Neural progenitor cell (in vitro differentiated cells): Measurements from ENCODE around the gene TMIE. TPM values are rescaled to one million over a fixed set of nuclear protein-coding genes. Genes with fewer than 3 reads are reported as not detected.
"Not testable (repeated sequence)": the region's sequence is repeated elsewhere in the genome, so short reads cannot be mapped to it uniquely, and the experiment has no call there.

Source experiments
- DNase-seq: peaks from one replicate; pipeline ENCODE4 v3.0.0-alpha.2; 2016; ENCODE audit warnings: low spot score
- H2AFZ ChIP-seq: fragments of 200-600 bp; sonication (generic); replicated peaks from 2 replicates; pipeline ENCODE4 v1.6.1; 2016; ENCODE audit warnings: antibody characterized with exemption
- H3F3A ChIP-seq: fragments of 200-600 bp; sonication (generic); 2 replicates; pipeline ENCODE4 v1.6.1; 2016; ENCODE audit warnings: antibody characterized with exemption, low read depth
- H3K27ac ChIP-seq: fragments of 200-600 bp; sonication (generic); 2 replicates; pipeline ENCODE4 v1.5.1; 2016; ENCODE audit warnings: mild to moderate bottlenecking
- H3K27me3 ChIP-seq: fragments of 200-600 bp; sonication (generic); 2 replicates; pipeline ENCODE4 v1.6.1; 2016; ENCODE audit warnings: mild to moderate bottlenecking, moderate library complexity
- H3K36me3 ChIP-seq: fragments of 200-600 bp; sonication (generic); 2 replicates; pipeline ENCODE4 v1.5.1; 2016
- H3K4me1 ChIP-seq: fragments of 200-600 bp; sonication (generic); 2 replicates; pipeline ENCODE4 v1.6.1; 2016; ENCODE audit warnings: mixed run types
- H3K4me2 ChIP-seq: fragments of 200-600 bp; sonication (generic); 2 replicates; pipeline ENCODE4 v1.6.1; 2016
- H3K4me3 ChIP-seq: fragments of 200-600 bp; sonication (generic); 2 replicates; pipeline ENCODE4 v1.5.1; 2016
- H3K79me2 ChIP-seq: fragments of 200-600 bp; sonication (generic); 2 replicates; pipeline ENCODE4 v1.6.1; 2016; ENCODE audit warnings: low read depth
- H3K9ac ChIP-seq: fragments of 200-600 bp; sonication (generic); 2 replicates; pipeline ENCODE4 v1.6.1; 2016
- H3K9me3 ChIP-seq: fragments of 200-600 bp; sonication (generic); 2 replicates; pipeline ENCODE4 v1.5.1; 2016; ENCODE audit warnings: low read depth
- H4K20me1 ChIP-seq: fragments of 200-600 bp; sonication (generic); 2 replicates; pipeline ENCODE4 v1.6.1; 2016; ENCODE audit warnings: low read depth
- H3K27ac Mint-ChIP-seq: 3 replicates; pipeline ENCODE4 v1.8.0; 2021; ENCODE audit warnings: mixed read lengths
- H3K27me3 Mint-ChIP-seq: 2 replicates; pipeline ENCODE4 v1.8.0; 2022; ENCODE audit warnings: low read depth, mild to moderate bottlenecking, inconsistent platforms, moderate library complexity, mixed read lengths; ENCODE audit not compliant: insufficient read depth
- H3K36me3 Mint-ChIP-seq: 3 replicates; pipeline ENCODE4 v1.8.0; 2021; ENCODE audit warnings: mixed read lengths
- H3K4me1 Mint-ChIP-seq: 3 replicates; pipeline ENCODE4 v1.8.0; 2021; ENCODE audit warnings: mixed read lengths
- H3K4me3 Mint-ChIP-seq: 3 replicates; pipeline ENCODE4 v1.8.0; 2021; ENCODE audit warnings: mild to moderate bottlenecking, moderate library complexity, mixed read lengths
- H3K9me3 Mint-ChIP-seq: 3 replicates; pipeline ENCODE4 v1.8.0; 2020; ENCODE audit warnings: mixed read lengths
- CTCF ChIP-seq: fragments of 200-600 bp; sonication (generic); IDR thresholded peaks from 2 replicates; pipeline ENCODE4 v1.5.1; 2017; ENCODE audit warnings: antibody characterized with exemption, mild to moderate bottlenecking
- EZH2 ChIP-seq: fragments of 200-600 bp; sonication (generic); IDR thresholded peaks from 2 replicates; pipeline ENCODE4 v1.6.1; 2017; ENCODE audit warnings: antibody characterized with exemption, mild to moderate bottlenecking, moderate library complexity
- EZH2phosphoT487 ChIP-seq: fragments of 200-600 bp; sonication (generic); IDR thresholded peaks from 2 replicates; pipeline ENCODE4 v1.6.1; 2017; ENCODE audit warnings: antibody characterized with exemption
- total RNA-seq: library from RNA; depleted of rRNA; stranded (reverse); fragments of >200 nt; gene quantifications from 2 replicates; pipeline ENCODE4 v1.2.3, GENCODE V29; 2015; ENCODE audit warnings: low replicate concordance

TMIE gene
- total RNA-seq, 1 donor from 2014 or later: not detected

GRCh38 chr3:46749129-46749528, 47.9 kb downstream of the TMIE start:
- no peaks in the 10 kb centered on the region for H3K4me1 Mint-ChIP-seq
- Histone ChIP-seq H4K20me1 (no peaks in the 10 kb centered on the region), H3K9me3 (no peaks in the 10 kb centered on the region), H3K4me3 (no peak overlapping the region), H3K27me3 (no peaks in the 10 kb centered on the region), H3K4me2 (no peak overlapping the region), H3K9ac (no peak overlapping the region), H3K36me3 (no peaks in the 10 kb centered on the region), H3F3A (no peaks in the 10 kb centered on the region), H3K79me2 (no peaks in the 10 kb centered on the region), H3K27ac (no peak overlapping the region), H3K4me1 (no peaks in the 10 kb centered on the region), H2AFZ (no peak overlapping the region)
- no peak overlapping the region for H3K4me3 Mint-ChIP-seq
- no peak overlapping the region for H3K27ac Mint-ChIP-seq
- no peak for DNase-seq
- peaks cover 3% of the 10 kb centered on the region for H3K27me3 Mint-ChIP-seq
- no peaks in the 10 kb centered on the region for H3K9me3 Mint-ChIP-seq
- no peaks in the 10 kb centered on the region for H3K36me3 Mint-ChIP-seq
- no peak for TF ChIP-seq CTCF
- TF ChIP-seq EZH2: no peak
- no peak for TF ChIP-seq EZH2phosphoT487

- no peaks in the 10 kb centered on the region for H3F3A ChIP-seq
- no peaks in the 10 kb centered on the region for H3K79me2 ChIP-seq
- no peak for DNase-seq
- H3K9me3 Mint-ChIP-seq: no peaks in the 10 kb centered on the region
- H3K27ac ChIP-seq: no peak overlapping the region
- H3K27me3 Mint-ChIP-seq: peaks cover 7% of the 10 kb centered on the region
- no peaks in the 10 kb centered on the region for H3K9me3 ChIP-seq
- H3K9ac ChIP-seq: no peak overlapping the region
- H3K27me3 ChIP-seq: no peaks in the 10 kb centered on the region
- H3K36me3 ChIP-seq: no peaks in the 10 kb centered on the region
- no peak overlapping the region for H2AFZ ChIP-seq
- H3K4me2 ChIP-seq: no peak overlapping the region
- H4K20me1 ChIP-seq: no peaks in the 10 kb centered on the region
- no peak overlapping the region for H3K4me3 Mint-ChIP-seq
- TF ChIP-seq EZH2 (no peak), CTCF (no peak), EZH2phosphoT487 (no peak)
- H3K4me1 ChIP-seq: no peaks in the 10 kb centered on the region
- no peak overlapping the region for H3K4me3 ChIP-seq
- no peaks in the 10 kb centered on the region for H3K4me1 Mint-ChIP-seq
- no peaks in the 10 kb centered on the region for H3K36me3 Mint-ChIP-seq
- no peak overlapping the region for H3K27ac Mint-ChIP-seq
Observed at GRCh38 chr3:46750555-46751038, 49.4 kb downstream of the TMIE start.

DNA sequence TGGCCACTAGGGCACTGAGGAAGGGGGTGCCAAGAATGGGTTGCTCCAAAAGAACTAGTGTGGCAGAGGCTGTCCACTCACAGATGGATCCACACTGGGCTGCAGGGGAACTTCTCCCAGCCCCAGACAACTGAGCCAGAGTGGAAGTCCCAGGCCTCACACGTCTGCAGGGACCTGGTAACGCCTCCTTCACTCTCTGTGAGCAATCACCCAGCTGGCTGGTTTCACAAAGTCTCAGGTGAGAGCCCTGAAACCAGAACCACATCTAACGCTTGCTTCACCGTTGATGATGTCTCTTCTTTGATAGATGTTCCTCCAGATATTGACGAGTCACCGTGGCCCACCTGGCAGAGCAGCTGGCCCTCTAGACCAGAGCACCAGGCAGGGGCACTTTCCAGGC, 51.9 kb downstream of the TMIE start:
- H3K27ac ChIP-seq, H3K27me3 ChIP-seq, H2AFZ ChIP-seq, H3K9me3 ChIP-seq, H3K36me3 ChIP-seq, H3K9me3 Mint-ChIP-seq, H3K79me2 ChIP-seq, H3K4me3 ChIP-seq, H3K27me3 Mint-ChIP-seq, DNase-seq, H3K4me2 ChIP-seq, H3K9ac ChIP-seq, H3K4me1 Mint-ChIP-seq, H3K4me1 ChIP-seq, H3K4me3 Mint-ChIP-seq, H3K27ac Mint-ChIP-seq, H4K20me1 ChIP-seq, H3K36me3 Mint-ChIP-seq, H3F3A ChIP-seq: not testable (repeated sequence)

GRCh38 chr3:46755646-46756045, 54.5 kb downstream of the TMIE start:
- Histone ChIP-seq H3K79me2 (no peaks in the 10 kb centered on the region), H3K4me3 (no peak overlapping the region), H3K9me3 (no peaks in the 10 kb centered on the region), H3K27ac (no peak overlapping the region), H3K9ac (no peak overlapping the region), H3F3A (no peaks in the 10 kb centered on the region), H3K36me3 (no peaks in the 10 kb centered on the region), H3K4me1 (peaks cover 7% of the 10 kb centered on the region), H3K4me2 (no peak overlapping the region), H4K20me1 (no peaks in the 10 kb centered on the region), H2AFZ (no peak overlapping the region), H3K27me3 (no peaks in the 10 kb centered on the region)
- peaks cover 15% of the 10 kb centered on the region for H3K4me1 Mint-ChIP-seq
- H3K36me3 Mint-ChIP-seq: no peaks in the 10 kb centered on the region
- peaks cover 8% of the 10 kb centered on the region for H3K27me3 Mint-ChIP-seq
- no peak overlapping the region for H3K27ac Mint-ChIP-seq
- TF ChIP-seq CTCF (no peak), EZH2 (no peak), EZH2phosphoT487 (no peak)
- H3K9me3 Mint-ChIP-seq: no peaks in the 10 kb centered on the region
- DNase-seq: no peak
- no peak overlapping the region for H3K4me3 Mint-ChIP-seq
